ES-I3 (cell line): Measurements from ENCODE around the gene GNGT2.
"Not testable (repeated sequence)": the region's sequence is repeated elsewhere in the genome, so short reads cannot be mapped to it uniquely, and the experiment has no call there.

ENCODE experiments used
- H3K36me3 ChIP-seq: 2 replicates; pipeline ENCODE4 v1.6.1; 2013; ENCODE audit warnings: mild to moderate bottlenecking, low read length, control low read depth, moderate library complexity; ENCODE audit not compliant: insufficient read depth
- H3K4me1 ChIP-seq: 2 replicates; pipeline ENCODE4 v1.6.1; 2013; ENCODE audit warnings: mild to moderate bottlenecking, control low read depth, low read length; ENCODE audit not compliant: insufficient read depth
- H3K9ac ChIP-seq: 2 replicates; pipeline ENCODE4 v1.6.1; 2013; ENCODE audit warnings: low read depth, mild to moderate bottlenecking, low read length, moderate library complexity
- H3K9me3 ChIP-seq: 2 replicates; pipeline ENCODE4 v1.6.1; 2013; ENCODE audit warnings: mild to moderate bottlenecking, low read length, moderate library complexity; ENCODE audit not compliant: control insufficient read depth, insufficient read depth

The GNGT2 gene

DNA sequence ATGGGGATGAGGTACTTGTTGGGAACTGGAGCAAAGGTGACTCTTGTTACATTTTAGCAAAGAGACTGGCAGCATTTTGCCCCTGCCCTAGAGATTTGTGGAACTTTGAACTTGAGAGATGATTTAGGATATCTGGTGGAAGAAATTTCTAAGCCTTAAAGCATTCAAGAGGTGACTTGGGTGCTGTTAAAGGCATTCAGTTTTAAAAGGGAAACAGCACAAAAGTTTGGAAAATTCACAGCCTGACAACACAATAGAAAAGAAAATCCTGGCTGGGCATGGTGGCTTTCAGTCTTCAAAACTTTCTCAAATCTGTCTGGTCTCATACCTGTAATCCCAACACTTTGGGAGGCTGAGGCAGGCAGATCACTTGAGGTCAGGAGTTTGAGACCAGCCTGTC lies 25.9 kb downstream of the GNGT2 start:
- not testable (repeated sequence) for H3K9me3 ChIP-seq, H3K36me3 ChIP-seq, H3K4me1 ChIP-seq, H3K9ac ChIP-seq

DNA sequence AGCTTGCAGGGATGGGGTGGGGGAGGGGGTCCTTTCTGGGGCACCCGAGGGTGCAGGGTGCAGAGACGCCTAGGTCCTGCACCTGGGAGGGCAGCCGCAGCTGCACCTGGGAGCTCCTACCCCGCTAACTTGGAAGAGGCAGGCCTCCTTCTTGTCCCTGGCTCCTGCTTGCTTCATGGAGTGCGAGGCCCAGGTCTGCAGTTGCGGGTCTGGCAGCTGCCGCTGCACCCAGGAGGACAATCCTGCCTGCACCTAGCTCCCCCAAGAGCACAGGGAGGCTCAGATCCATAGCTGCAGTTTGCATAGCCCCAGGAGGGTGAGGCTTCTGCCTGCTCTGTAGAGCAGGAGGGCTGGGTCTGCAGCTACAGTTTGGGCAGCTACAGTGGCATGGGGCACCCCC lies 26.6 kb downstream of the GNGT2 start:
- H3K9me3 ChIP-seq = peaks cover 5% of the 10 kb centered on the region
- H3K4me1 ChIP-seq = no peaks in the 10 kb centered on the region
- no peak overlapping the region for H3K9ac ChIP-seq
- H3K36me3 ChIP-seq = no peaks in the 10 kb centered on the region

DNA sequence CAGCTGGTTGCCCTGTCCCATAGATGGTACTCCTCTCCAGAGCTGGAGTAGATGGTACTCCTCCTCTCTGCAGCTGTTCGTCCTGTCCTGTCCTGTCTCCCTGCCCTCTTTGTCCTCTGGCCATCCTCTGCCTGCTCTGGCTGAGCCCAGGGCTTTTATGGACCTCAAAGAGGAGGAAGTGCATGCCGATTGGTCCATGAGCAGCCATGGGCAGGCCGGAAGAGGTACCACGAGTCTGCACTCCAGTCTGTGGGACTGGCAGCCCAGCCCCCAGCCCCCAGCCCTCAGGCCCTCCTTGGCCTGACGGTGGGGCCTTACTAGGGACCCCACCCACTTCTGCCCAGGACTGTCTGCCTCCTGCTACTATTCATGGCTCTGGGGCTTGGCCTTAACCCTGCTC lies 27.0 kb downstream of the GNGT2 start:
- H3K9me3 ChIP-seq = peaks cover 5% of the 10 kb centered on the region
- no peak overlapping the region for H3K9ac ChIP-seq
- no peaks in the 10 kb centered on the region for H3K4me1 ChIP-seq

DNA sequence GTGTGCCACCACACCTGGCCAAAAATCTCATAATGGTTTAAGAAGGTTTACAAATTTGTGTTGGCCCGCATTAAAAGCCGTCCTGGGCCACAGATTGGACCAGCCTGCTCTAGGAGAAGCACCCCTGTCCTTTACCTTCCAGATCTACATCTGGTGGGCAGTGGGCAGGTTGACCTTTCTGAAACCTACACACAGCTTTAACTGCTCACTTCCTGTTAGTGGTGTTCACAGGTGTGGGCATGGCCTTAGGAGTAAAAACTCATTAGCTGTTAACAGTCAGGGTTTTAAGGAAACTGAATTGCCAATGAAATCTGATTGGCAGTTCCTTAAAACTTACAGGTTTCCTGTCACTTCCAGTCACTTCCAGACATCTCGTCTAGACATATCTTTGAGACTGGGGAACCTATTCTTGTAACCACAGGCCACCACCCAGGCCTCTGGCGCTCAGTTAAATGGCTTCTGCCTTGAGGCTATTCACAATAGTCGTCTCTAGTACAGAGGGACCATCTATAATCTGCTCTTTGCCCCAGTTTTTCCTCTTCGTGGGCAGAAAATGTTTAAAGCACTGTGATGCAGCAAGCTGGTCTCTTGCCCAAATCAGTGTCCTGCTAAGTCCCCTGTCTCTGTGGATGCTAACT lies 29.3 kb downstream of the GNGT2 start:
- H3K9ac ChIP-seq = no peak overlapping the region
- peaks cover 17% of the 10 kb centered on the region for H3K9me3 ChIP-seq
- no peaks in the 10 kb centered on the region for H3K4me1 ChIP-seq
- no peaks in the 10 kb centered on the region for H3K36me3 ChIP-seq

More for the DNA sequence above, 27.0 kb downstream of the GNGT2 start:
- no peaks in the 10 kb centered on the region for H3K36me3 ChIP-seq

DNA sequence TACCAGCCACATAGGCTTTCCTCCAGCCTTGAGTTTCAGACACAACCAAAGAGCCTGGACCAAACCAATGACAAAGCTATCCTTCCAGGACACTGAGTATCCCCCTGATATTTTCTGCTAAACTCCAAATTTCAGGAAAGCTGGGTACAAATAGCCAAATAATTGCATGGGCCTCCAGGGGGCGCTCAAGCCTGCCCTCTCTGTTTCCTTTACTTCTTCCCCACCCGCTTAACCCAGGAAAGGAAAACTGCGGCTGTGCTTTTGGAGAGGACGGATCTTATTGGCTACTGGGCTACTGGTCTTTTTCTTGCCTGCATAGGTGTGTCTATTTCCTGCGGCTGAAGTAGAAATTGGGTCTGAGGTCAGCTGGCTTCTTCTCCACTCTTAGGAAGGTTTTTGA lies 30.1 kb downstream of the GNGT2 start:
- Histone ChIP-seq H3K36me3 (no peaks in the 10 kb centered on the region), H3K4me1 (no peaks in the 10 kb centered on the region), H3K9me3 (peaks cover 16% of the 10 kb centered on the region), H3K9ac (no peak overlapping the region)

DNA sequence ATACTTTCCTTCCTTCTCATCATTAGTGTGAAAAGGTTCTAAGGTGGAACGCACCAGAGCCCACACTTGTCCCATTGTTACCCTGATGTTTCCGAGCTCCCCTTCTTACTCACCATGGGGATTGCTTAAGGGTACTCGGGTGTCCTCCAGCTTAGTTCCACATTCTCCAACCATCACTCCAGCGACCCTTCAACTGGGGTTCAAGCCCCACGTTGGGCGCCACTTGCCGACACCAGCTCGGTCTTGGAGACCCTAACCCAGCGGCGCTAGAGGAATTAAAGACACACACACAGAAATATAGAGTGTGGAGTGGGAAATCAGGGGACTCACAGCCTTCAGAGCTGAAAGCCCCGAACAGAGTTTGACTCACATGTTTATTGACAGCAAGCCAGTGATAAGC lies 34.4 kb downstream of the GNGT2 start:
- H3K4me1 ChIP-seq, H3K9ac ChIP-seq, H3K36me3 ChIP-seq: not testable (repeated sequence)
- H3K9me3 ChIP-seq = peaks cover 18% of the 10 kb centered on the region

DNA sequence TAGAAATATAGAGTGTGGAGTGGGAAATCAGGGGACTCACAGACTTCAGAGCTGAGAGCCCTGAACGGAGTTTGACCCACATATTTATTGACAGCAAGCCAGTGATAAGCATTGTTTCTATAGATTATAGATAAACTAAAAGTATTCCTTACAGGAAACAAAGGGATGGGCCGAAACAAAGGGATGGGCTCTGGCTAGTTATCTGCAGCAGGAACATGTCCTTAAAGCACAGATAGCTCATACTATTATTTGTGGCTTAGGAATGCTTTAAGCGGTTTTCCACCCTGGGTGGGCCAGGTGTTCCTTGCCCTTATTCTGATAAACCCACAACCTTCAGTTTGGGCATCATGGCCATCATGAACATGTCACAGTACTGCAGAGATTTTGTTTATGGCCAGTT lies 39.7 kb downstream of the GNGT2 start:
- H3K9ac ChIP-seq, H3K4me1 ChIP-seq, H3K36me3 ChIP-seq, H3K9me3 ChIP-seq: not testable (repeated sequence)

DNA sequence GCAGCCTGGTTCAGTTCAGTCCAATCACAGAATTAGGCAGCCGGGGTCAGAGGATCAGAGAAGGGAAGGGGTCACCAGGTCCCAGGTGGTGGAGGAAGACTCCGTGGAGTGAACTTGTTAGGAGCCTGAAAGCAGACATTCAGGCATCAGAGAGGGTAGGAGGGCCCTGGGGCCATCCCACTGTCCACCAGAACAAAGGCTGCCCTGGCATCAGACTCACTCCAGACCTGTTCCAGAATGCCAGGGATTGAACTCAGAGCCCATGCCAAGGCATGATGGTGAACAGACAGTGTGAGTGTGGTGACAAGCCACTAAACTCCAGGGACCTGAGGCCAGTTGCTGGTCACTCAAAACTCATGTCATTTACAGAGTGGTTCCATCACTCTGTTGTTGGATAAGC lies 40.2 kb downstream of the GNGT2 start:
- no peak overlapping the region for H3K9ac ChIP-seq
- peaks cover 5% of the 10 kb centered on the region for H3K9me3 ChIP-seq
- no peaks in the 10 kb centered on the region for H3K36me3 ChIP-seq
- no peaks in the 10 kb centered on the region for H3K4me1 ChIP-seq

DNA sequence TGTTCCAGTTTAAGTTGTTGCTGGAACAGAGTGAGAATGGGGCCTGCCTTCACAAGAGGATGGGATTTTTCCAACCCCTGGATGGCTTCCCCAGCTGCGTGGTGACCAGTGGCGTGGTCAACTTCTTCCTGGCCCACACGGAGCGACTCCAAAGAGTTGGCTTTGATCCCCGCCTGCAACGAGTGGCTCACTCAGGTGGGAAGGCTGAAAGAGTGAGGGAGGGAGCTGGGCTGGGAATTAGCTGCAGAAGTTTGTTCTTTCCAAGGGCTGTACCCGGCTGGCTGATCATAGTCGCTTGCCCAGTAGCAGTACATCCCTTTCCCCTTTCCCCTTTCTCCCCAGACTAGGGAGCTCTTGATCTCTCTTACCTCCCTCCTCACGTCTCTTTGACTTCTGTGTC lies 41.7 kb downstream of the GNGT2 start:
- Histone ChIP-seq H3K9me3 (peaks cover 5% of the 10 kb centered on the region), H3K36me3 (no peaks in the 10 kb centered on the region), H3K9ac (no peak overlapping the region)

DNA sequence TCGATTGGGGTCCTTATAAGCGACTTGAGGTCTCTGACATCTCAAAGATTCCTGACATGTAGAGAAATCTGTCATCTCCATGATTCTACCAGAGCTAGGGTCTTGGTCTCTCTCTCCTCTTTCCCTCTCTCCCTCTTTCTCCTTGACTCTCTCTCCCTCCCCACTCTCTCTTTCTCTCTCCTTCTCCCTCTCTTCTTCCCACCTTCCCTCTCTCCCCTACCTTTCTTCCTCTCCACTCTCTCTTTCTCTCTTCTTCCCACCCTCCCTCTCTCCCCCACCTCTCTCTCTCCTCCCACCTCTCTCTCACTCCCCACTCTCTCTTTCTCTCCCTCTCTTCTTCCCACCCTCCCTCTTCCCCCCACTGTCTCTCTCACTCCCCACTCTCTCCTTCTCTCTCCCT lies 45.2 kb downstream of the GNGT2 start:
- no peak overlapping the region for H3K9ac ChIP-seq
- H3K36me3 ChIP-seq = no peaks in the 10 kb centered on the region
- H3K4me1 ChIP-seq = no peaks in the 10 kb centered on the region
- H3K9me3 ChIP-seq = peaks cover 2% of the 10 kb centered on the region; the same call in 1 of the 2 replicates

More for the DNA sequence above, 41.7 kb downstream of the GNGT2 start:
- H3K4me1 ChIP-seq = no peaks in the 10 kb centered on the region

DNA sequence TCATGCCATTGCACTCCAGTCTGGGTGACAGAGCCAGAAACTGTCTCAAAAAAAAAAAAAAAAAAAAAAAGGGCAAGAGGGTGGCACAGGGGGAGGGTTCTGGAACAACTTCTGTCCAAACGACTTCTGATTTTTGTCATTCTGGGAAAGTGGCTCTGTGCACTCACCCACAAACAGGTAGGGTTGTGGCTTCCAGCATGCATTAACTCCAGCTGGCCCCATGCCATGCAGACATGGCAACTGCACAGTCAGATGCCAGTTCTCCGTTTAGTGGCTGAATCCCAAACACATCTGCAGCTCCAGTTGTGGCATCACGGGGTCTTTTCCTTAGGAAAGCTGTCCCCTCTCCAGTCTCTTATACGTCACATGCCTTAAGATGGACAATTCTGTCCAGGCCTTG lies 47.5 kb downstream of the GNGT2 start:
- Histone ChIP-seq H3K4me1 (peaks cover 3% of the 10 kb centered on the region; the same call in 1 of the 2 replicates), H3K9me3 (no peaks in the 10 kb centered on the region), H3K36me3 (no peaks in the 10 kb centered on the region), H3K9ac (no peak overlapping the region)

DNA sequence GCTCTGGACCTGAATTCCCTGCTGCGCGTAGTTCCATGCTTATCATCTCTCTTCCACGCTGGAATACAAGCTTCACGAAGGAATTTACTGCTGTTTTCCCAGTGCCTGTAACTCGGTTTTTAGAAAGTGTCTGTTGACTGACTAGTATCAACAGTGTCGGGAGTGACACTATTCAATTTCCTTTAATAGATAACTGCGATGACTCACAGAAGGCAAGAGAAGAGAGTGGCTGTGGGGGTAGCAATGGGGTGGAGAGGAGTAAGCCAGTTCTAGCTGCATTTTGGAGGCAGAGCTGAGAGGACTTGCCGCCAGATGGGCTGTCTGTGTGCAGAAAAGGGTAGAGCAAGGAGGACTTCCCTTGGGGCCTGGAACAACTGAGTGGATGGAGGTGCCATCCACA lies 52.6 kb downstream of the GNGT2 start:
- H3K9me3 ChIP-seq = no peaks in the 10 kb centered on the region
- no peaks in the 10 kb centered on the region for H3K36me3 ChIP-seq
- H3K4me1 ChIP-seq = peaks cover 6% of the 10 kb centered on the region; the same call in 1 of the 2 replicates

DNA sequence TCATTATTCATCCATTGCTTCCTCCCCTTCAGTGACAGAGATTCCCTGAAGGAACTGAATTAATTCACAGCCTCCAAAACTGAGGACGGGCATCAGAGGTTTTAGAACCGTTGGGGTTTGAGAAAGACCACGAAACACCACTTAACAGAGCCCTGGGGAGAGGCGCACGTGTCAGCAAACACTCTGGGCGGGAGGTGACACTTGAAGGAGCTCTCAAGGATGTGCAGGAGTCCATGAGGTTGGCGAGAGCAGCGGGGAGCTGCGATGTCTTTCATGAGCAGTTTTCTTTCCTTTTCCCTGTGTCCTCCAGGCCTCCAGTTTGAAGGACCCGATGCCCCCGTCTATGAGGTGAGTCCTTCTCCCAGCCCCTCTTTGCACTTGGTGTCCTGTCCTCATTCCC lies 54.1 kb downstream of the GNGT2 start:
- no peak overlapping the region for H3K9ac ChIP-seq
- H3K36me3 ChIP-seq = no peaks in the 10 kb centered on the region
- H3K9me3 ChIP-seq = no peaks in the 10 kb centered on the region
- peaks cover 6% of the 10 kb centered on the region; the same call in 1 of the 2 replicates for H3K4me1 ChIP-seq

More for the DNA sequence above, 52.6 kb downstream of the GNGT2 start:
- no peak overlapping the region for H3K9ac ChIP-seq
